Prostate gland (tissue), 2 donors: ENCODE data around the gene DAB1.

Source experiments
- POLR2A ChIP-seq: fragments of 450-650 bp; IDR thresholded peaks from one replicate; pipeline ENCODE4 v1.6.1; 2016; ENCODE audit warnings: antibody characterized with exemption, mild to moderate bottlenecking
- TF ChIP-seq, protein P1 (sequence below), 4 experiments: fragments of 200-600 bp in 2 of 4; fragments of 450-650 bp in 2 of 4; sonication (generic) in 2 of 4; IDR thresholded peaks; 1 replicate in 3 of 4; 2 replicates in 1 of 4; pipeline ENCODE4 v1.5.1; 2016 to 2019; ENCODE audit warnings: antibody characterized with exemption in 4 of 4, mild to moderate bottlenecking in 2 of 4, moderate library complexity in 2 of 4

DNA sequence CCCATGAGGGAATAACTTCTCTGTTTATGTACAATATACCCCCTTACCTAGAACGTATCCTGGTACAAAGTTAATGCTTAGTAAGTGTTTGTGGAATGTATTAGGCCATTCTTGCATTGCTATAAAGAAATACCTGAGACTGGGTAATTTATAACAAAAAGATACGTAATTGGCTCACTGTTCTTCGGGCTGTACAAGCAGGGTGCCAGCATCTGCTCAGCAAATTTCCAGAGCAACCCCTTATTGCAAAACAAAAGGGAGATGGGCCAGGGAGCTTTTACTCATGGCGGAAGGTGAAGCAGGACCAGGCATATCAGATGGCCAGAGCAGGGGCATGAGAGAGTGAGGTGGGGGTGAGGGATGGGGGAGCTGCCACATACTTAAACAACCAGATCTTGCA lies 334.6 kb downstream of the DAB1 start:
- TF ChIP-seq, protein P1, sequence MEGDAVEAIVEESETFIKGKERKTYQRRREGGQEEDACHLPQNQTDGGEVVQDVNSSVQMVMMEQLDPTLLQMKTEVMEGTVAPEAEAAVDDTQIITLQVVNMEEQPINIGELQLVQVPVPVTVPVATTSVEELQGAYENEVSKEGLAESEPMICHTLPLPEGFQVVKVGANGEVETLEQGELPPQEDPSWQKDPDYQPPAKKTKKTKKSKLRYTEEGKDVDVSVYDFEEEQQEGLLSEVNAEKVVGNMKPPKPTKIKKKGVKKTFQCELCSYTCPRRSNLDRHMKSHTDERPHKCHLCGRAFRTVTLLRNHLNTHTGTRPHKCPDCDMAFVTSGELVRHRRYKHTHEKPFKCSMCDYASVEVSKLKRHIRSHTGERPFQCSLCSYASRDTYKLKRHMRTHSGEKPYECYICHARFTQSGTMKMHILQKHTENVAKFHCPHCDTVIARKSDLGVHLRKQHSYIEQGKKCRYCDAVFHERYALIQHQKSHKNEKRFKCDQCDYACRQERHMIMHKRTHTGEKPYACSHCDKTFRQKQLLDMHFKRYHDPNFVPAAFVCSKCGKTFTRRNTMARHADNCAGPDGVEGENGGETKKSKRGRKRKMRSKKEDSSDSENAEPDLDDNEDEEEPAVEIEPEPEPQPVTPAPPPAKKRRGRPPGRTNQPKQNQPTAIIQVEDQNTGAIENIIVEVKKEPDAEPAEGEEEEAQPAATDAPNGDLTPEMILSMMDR (IDR thresholded peaks at IDR 0.05) = no peak
- TF ChIP-seq POLR2A = no peak
